Measurements from ENCODE around the gene WFDC6. TPM values are rescaled to one million over a fixed set of nuclear protein-coding genes. Genes with fewer than 3 reads are reported as not detected.
"Not testable (repeated sequence)": the region's sequence is repeated elsewhere in the genome, so short reads cannot be mapped to it uniquely, and the experiment has no call there.

WFDC6 gene
- polyA plus RNA-seq (ENCODE audit: insufficient read length), result not detected

DNA sequence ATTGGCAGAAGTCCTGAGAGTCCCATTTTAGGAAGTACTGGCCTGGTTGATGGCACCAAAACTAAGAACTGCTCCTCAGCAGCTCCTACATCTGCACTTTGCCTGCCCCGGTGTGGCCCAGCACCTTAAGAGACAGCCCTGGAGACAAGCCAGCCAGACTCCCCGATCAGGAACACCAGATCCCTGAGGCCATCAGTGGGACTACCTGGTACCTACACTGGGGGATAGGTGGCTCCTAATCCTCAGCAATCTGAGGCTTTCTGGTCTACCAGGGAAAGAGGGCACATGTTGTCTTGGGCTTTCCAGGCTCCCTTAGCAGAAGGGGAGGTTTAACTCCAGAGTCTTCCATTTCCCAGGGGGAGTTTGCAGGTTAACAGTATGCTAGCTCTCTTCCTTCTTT, at the start of gene WFDC6:
Gene WFDC6, minus strand, starts transcription at position 101 of the 400 bp plus-strand sequence. Its CDS starts 75 bp downstream, at position 26.
- DNase-seq (ENCODE audit: low read depth), result no peak

DNA sequence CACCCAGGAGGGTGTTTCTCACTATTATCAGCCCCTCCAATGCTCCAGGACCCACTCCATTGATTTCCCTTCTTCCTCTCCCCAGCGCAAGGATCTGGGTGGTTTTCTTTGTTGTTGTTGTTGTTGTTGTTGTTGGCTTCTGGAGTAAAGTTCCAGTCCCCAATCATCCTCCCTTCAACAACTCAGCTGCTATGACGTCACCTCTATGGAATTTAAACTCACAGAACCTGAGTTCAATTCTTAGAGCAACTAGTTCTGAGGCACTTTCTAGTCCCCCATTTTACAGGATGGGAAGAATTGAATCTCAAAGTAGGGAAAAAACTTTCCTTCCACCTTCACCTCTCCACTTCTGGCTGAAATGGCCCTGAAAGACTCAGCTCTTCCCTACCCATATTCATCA, 49.5 kb upstream of the WFDC6 start:
- DNase-seq (ENCODE audit: low read depth), result no peak

DNA sequence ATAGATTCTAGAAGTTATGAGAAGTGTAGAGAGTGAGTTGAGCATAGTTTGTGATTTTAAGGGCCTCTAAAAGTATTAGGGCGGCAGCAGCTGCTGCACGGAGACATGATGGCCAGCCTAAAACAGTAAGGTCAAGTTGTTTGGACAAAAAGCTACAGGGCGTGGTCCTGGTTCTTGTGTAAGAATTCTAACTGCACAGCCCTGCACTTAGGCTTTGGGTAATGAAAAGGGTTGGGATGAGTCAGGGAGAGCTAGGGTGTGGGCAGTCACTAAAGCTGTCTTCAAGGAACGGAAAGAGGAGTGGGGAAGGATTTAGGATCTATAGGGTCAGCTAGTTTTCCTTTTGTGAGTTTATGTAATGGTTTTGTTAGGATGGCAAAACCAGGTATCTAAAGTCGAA, 46.7 kb upstream of the WFDC6 start:
- DNase-seq (ENCODE audit: low read depth), result not testable (repeated sequence)

DNA sequence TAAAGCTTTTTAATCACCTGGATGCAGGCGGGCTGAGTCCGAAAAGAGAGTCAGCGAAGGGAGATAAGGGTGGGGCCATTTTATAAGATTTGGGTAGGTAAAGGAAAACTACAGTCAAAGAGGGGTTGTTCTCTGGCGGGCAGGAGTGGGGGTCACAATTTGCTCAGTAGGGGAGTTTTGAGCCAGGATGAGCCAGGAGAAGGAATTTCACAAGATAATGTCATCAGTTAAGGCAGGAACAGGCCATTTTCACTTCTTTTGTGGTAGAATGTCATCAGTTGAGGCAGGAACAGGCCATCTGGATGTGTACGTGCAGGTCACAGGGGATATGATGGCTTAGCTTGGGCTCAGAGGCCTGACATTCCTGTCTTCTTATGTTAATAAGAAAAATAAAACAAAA, 45.0 kb upstream of the WFDC6 start:
- DNase-seq (ENCODE audit: low read depth), result not testable (repeated sequence)

DNA sequence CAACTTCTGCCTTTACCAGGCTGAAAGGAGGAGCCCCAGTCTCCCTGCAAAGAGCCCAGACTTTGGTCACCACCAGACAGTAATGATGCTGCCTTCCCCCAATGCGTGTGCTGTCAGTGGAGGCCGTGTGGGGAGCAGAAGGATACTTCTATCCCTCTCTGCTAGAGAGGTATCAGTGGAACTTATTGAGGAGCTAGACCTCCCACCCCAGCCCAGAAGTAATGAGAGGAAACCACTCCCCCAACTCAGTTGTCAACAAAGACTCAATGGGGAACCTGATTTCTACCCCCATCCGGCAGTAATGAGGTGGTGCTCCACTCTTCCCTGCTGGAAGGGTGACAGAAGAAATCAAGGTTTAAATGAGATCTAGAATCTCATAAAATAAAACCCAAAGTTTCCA, 44.2 kb upstream of the WFDC6 start:
- no peak for DNase-seq (ENCODE audit: low read depth)

DNA sequence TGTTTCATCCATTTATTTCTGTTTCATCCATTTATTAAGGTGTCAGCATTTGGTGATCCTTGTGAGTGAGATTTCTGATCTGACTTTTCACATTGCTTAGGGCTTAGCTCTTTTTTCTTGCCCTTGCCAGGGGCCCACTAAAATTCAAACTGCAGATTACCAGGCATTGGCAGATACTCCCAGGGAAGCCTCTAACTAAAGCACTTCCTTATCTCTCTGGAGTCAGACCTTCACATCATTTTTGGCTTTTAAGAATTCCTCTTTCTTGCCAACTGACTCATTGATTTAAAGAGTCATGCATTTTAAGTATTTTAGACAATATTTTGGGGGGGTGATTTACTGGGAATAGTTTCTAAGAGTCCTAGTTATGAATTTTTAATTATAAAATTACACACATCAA, 42.4 kb upstream of the WFDC6 start:
- DNase-seq (ENCODE audit: low read depth), result no peak

DNA sequence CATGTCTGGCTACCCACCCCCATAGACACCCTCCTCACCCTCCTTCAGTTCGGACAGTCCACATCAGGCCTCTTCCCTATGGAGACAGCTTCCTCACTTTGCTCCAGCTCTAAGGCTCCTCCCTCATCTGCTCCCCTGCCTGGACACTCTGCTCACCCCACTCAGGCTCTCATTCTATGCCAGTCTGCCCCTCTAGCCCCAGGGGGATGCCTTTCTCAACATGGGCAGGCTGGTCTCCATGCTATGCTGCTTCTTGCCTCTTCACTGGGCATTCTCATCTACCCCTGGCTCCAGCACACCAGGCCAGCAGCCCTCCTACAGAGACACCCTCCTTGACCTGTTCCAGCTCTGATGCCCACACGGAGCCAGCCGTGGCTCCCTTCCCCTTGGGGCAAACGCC, 39.9 kb upstream of the WFDC6 start, which contains the start of gene WFDC8:
Gene WFDC8, minus strand, starts transcription at position 101 of the 400 bp plus-strand sequence. Its CDS starts 37 bp downstream, at position 64.
- DNase-seq (ENCODE audit: low read depth), result no peak

DNA sequence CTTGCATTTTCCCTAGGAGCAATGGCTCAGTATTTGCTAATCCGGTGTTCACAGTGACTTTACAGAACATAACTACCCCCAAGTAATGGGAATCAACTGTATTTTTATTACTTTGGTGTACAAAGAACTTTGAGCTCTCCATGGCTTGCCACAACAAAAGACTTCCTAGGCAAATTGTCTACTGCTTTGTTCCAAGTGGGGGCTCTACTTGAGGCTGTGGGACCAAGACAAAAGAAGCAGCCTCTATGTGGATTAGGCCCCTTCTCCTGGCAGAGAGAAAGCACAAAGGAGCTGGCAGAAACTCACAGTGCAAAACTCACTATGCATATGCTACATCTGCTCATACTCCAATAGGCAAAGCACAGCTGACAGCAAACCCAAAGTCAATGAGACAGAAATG, 38.9 kb upstream of the WFDC6 start:
- no peak for DNase-seq (ENCODE audit: low read depth)

DNA sequence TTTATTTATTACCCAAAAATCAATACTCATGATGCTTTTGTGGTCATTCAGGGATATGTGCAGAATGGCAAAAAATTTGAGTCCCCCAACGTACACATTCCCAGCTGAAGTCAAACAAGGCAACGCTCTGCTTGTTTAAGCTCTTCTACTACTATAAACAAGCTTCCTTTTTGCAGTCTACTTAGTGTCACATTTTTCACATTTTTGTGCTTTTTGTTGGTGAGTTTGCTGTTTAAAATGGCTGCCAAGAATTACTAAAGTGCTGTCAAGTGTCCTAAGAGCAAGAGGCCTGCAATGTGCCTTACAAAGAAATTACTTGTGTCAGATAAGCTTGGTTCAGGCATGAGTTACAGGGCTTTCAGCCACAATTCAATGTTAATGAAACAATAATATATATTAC, 37.7 kb upstream of the WFDC6 start:
- DNase-seq (ENCODE audit: low read depth), result no peak

DNA sequence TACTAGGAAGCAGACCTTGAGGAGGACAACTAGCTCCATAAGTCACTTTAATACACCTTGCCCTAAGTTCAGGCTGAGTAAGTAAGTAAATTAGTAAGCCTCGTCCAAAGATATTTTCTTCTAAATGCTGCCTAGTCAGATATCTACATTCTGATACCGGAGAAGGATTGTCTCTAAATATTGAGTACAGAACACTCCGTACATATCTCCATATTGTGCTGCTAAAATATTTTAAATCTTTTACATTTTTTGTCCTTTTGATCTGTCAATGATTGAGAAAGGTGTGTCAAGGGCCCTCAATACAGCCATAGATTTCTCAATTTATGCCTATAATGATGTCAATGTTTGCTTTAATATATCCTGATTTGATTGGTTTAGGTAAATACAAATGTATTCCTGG, 36.6 kb upstream of the WFDC6 start:
- no peak for DNase-seq (ENCODE audit: low read depth)

DNA sequence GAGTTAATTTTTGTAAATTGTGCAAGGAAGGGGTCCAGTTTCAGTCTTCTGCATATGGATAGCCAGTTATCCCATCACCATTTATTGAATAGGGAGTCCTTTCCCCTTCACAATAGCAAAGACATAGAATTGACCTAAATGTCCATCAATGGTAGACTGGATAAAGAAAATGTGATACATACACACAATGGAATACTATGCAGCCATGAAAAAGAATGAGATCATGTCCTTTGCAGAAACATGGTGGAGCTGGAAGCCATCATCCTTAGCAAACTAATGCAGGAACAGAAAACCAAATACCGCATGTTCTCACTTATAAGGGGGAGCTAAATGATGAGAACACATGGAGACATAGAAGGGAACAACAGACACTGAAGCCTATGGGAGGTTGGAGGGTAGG, 30.4 kb upstream of the WFDC6 start:
- not testable (repeated sequence) for DNase-seq (ENCODE audit: low read depth)

DNA sequence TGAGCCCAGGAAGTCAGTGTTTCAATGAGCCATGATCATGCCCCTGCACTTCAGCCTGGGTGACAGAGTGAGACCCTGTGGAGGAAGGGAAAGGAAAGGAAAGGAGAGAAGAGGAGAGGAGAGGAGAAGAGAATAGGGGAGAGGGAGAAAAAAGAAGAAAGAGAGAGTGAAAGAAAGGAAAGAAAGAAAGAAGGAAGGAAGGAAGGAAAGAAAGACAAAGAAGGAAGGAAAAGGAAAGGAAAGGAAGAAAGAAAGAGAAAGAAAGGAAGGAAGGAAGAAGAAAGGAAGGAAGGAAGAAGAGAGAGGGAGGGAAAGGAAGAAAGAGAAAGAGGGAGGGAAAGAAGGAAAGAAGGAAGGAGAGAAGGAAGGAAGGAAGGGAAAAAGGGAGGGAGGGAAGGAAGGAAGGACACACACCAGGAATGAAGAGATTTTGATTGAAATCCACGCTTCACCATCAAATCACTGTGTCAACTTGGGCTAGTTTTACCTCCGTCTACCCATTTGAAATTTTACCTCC, 25.5 kb upstream of the WFDC6 start:
- DNase-seq (ENCODE audit: low read depth), result no peak

DNA sequence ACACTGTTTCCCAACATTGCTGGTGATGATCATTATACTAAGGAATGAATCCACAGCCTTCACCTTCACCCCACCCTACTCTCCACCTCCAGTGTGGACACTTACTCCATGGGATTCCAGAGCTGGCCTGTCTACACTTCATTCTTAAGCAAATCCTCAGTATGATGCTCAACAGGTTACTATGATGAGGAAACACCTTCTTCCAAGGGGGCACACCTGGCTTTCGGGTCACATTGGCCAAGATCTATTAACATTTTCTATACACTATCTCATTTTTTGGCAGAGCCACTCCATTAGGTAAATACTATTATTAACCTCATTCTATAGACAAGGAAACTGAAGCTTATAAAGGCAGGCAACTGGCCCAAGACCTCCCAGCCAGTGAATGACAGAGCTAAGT, 15.9 kb upstream of the WFDC6 start:
- DNase-seq (ENCODE audit: low read depth), result no peak

DNA sequence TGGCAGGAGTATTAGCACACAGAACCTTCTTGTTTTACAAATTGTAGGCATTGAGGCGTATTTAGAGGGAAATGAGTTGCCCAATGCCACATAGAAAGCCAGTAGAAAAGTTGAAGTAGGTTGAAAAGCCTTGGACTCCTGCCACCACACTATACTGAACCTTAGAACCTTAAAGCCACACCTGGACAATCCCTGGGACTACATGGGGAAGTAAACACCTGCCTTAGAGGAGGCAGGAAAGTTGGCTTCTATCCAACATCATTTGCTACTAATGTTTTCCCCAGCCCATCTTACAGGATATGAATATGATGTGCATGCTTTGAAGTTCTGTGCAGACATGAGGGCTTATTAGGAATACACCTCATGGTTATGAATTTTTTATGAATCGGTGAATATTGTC, 13.2 kb upstream of the WFDC6 start:
- no peak for DNase-seq (ENCODE audit: low read depth)

DNA sequence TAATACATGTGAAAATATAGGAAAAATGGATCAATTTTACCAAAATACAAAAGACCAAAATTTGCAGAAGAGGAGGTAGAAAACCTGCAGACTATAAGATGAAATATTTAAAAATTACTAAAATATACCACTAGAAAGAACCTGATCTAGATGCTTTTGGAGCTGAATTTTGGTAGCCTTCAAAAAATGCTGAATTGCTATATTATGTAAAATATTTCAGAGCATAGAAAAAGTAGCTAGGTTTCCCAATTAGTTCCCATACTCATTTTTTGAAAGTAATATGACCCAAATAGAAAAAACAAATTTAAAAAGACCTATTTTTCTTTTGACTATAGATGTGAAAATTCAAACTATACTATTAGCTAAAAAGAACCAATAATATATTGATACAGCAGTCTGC, 11.5 kb upstream of the WFDC6 start:
- DNase-seq (ENCODE audit: low read depth), result no peak

DNA sequence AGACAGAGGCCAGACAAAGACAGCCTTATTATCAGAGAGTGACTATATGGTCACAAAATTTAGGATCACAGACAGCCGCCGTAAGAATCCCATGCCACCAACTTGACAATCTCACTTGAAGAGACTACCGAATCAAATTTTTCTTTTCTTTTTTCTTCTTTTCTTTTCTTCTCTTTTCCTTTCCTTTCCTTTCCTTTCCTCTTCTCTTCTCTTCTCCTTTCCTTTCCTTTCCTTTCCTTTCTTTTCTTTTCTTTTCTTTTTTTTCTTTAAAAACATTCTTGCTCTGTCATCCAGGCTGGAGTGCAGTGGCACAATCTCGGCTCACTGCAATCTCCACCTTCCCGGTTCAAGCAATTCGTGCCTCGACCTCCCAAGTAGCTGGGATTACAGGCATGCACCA, 9.1 kb upstream of the WFDC6 start:
- no peak for DNase-seq (ENCODE audit: low read depth)

DNA sequence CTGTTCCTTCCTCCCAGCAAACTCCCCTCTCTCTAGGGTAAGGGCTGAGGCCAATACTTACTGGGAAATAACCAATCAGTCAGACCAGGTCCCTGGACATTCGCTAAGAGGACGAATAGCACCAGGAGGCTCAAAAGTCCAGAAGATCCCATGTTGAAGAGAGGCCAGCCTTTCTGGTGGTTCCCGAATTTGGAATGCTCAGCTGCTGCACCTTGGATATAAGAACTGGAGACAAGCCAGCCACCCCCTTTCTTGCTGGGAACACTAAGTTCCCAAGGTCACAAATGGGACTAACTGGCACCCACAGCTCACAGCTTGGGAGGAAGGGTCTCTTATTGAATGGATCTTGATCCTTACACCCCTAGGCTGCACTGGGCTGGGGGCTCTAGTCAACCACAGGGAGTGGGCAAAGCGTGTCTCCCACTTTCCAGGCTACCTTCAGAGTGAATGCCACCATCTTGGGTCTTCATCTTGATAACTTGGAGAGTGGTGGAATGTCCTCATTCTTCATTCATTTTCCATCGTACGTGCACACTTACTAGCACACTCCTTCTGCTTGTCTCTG, 8.0 kb upstream of the WFDC6 start, which contains the start of gene EPPIN:
Gene EPPIN, minus strand, starts transcription at position 196 of the 565 bp plus-strand sequence. Its CDS starts 44 bp downstream, at position 152.
- DNase-seq (ENCODE audit: low read depth), result no peak

DNA sequence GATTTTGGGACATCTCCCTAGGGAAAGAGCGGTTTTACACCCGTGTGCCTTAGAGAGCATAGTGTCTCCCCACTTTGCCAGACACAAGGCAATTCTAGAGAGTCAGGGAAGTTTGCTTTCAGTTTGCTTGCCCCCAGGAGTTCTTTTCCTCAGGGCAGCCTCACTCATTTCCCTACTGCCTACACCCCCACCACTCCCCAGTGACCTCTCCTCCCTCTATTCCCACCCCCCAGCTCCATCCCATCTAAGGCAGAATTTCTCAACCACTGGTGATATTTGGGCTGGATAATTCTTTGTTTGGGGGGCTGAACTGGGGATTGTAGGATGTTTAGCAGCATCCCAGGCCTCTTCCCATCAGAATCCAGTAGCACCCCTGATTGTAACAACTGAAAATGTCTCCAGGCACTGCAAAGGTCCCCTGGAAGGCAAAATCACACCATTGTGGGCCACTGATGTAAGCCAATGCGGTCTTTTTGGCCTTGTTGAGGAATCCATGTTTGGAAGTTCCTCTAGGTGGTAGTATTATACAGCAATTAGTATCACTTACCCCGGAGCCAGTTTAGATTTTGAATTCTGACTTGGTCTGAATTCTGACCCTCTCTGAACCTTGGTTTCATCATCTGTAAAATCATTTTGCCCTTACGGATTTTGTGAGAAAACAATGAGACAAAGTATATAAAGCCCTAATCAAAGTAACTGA, 6.6 kb upstream of the WFDC6 start:
- peak; percentile 8 for DNase-seq (ENCODE audit: low read depth)

DNA sequence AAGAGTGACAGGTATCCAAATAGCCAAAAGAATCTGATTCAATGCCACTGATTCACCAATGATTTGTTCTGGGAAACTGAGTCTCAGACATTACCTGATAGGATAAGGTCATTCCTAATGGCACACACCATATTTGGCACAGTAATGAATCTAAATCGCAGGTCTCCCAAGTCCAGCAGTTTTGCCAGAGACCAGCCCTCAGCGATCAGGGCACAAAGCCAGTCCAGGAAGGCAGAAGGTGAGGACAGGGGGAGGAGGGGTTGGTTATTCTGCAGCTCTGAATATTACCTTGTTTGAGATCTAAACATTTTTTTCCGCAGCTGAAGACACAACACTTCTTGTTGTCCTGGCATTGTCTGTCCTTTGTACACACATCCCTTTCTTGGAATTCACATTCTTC, 6.1 kb upstream of the WFDC6 start:
- no peak for DNase-seq (ENCODE audit: low read depth)

DNA sequence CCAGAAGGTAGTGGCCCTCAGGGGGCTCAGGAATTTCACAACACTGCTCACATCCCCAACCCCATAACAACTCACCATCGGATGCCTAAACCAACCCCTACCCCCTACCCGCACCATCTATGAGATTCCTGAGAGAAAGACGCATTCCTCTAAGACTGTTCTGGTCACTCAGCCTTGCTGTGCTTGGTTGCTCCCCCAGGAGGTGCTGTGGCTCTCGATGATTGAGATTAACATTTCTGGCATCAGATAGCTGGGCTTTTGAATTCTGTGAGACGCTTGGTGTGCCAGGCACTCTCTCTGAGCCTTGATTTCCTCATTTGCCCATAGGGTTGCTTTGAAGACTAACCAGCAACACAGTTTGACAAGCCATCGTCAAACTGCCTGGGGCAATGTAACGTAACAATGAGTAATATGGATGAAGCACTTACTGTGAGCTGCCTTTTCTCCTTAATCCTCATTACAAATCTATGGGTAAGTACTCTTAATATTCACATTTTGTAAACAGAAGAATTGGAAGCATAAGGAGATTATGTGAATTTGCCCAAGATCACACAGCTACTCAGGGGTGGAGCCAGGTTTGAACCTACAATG, 978 bp downstream of the WFDC6 start:
- no peak for DNase-seq (ENCODE audit: low read depth)

DNA sequence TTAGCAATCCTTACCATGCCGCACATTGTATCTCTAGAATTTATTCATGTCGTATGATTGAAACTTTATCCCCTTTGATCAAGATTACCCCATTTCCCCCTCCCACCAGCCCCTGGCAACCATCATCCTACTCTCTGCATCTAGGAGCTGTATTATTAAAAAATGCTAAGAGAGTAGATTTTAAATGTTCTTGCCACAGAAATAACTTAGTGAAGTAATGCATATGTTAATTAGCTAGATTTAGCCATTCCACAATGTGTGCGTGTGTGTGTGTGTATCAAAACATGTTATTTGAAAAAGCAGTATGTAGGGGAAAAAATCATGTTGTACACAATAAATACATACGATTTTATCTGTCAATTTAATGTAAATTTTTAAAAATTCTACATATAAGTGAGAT, 12.0 kb downstream of the WFDC6 start:
- DNase-seq (ENCODE audit: low read depth), result no peak

DNA sequence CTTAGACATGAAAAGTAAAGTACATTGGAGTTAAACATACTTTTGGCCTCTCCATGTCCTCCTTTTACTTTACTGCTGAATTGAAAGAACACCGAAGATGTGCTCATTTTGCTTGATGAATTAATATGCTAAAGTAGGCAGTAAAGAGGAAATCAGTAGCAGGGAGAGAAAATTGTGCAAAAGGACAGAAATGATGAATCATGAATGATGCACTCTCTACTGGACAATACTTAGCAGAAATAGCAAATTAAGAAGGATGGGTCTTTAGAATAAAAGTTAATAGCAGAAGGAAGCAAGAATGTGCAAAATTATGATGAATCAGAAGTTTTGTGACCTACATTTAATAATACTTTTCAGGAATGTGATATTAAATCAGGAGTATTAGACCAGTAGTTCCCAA, 15.5 kb downstream of the WFDC6 start:
- DNase-seq (ENCODE audit: low read depth), result no peak

DNA sequence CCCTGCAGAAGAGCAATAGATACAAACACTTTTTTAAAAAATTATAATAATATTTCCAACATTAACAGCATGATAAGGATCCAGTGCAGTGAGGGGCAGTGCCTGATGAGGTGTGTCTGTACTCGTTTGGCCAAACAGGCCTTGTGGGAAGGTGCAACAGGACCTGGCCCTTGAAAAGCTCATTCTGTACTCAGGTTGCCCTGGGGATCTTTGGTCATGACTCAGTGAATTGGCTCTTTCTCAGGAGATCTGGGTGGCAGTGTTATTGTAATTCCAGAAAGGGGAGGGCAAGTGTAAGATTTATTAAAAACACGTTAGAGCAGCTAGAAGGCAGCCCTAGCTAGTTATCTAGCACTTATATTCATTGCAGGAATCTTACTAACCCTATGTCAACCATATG, 21.0 kb downstream of the WFDC6 start:
- DNase-seq (ENCODE audit: low read depth), result no peak
